HL-60 (cell line): ENCODE measurements around the gene GALR2.

Experiments used
- CTCF ChIP-seq: IDR thresholded peaks from one replicate; pipeline ENCODE4 v1.5.1; 2011; ENCODE audit warnings: low read length, control low read depth, inconsistent platforms; ENCODE audit not compliant: insufficient read depth
- REST ChIP-seq: IDR thresholded peaks from 2 replicates; pipeline ENCODE4 v1.6.1; 2012; ENCODE audit warnings: low read depth; ENCODE audit not compliant: insufficient replicate concordance
- SPI1 ChIP-seq: IDR thresholded peaks from 2 replicates; pipeline ENCODE4 v1.6.1; 2012; ENCODE audit warnings: low read depth, mild to moderate bottlenecking, borderline replicate concordance

- TF ChIP-seq CTCF (no peak), REST (no peak), SPI1 (no peak)
Observed at GRCh38 chr17:76092526-76093413, 18.2 kb downstream of the GALR2 start.
